Measurements from ENCODE around the gene PURB. TPM values are rescaled to one million over a fixed set of nuclear protein-coding genes. Genes with fewer than 3 reads are reported as not detected.
"Not testable (repeated sequence)": the region's sequence is repeated elsewhere in the genome, so short reads cannot be mapped to it uniquely, and the experiment has no call there.

Gene PURB
- 32.9 and 33.9 TPM in 2 replicates for total RNA-seq

DNA sequence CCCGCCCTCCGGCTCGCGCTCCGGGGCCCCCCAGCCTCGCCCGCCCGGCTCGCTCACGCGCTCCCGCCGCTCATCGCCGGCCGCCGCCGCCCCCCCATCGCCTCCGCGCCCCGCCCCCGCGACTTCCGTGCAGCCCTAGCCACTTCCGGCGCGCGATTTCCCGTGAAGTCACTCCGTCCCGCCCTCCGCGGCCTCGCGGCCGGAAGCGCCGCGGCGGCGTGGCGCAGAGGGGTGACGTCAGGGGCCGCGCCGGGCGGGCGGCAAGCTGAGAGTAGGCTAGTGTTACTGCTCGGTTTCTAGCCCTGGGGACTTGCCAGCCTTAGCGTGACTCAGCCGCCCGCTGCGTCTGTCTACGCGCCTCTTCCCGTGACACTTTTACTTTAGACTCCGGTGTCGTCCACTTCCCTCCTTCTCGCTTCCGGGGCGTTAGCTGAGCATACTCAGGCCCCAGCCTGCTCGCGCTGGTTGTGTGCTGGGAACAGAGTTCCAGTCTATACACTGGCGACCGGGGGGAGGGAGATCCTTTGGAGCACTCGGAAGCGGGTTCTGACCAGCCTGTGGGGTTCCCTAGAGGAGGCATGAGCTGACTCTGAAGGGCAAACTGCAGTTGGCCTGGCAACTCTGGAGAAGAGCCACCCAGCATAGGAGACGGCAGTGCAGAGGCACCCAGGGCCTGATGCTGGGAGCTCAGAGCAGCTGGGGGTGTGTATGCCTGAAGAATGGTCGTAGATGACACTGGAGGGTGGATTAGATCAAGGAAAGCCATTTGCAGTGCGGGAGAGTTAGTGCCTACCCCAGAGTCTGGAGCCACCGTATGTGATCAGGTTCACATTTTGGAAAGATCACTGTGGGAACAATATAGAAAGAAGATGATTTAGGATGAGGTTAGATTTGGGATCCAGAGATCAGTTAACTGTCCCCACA lies at the start of gene PURB:
Gene PURB, minus strand, starts transcription at position 137 of the 924 bp plus-strand sequence. CDS start 182 bp downstream, outside the sequence.
- peak; percentile 97 for DNase-seq (ENCODE audit: low spot score)
- H3K9me3 Mint-ChIP-seq, result no peaks in the 10 kb centered on the region
- peaks cover 35% of the 10 kb centered on the region for H3K4me1 Mint-ChIP-seq (ENCODE audit: low read depth)
- no peaks in the 10 kb centered on the region for H3K27me3 Mint-ChIP-seq (ENCODE audit: low read depth)
- H3K27ac Mint-ChIP-seq, result peak within 1 kb of the TSS; percentile 99
- intact Hi-C loops (cut with micrococcal nuclease), result loop anchor here (1.0 to 2.0 kb wide), 8 partner anchors 28 to 251 kb away; partner anchors contain the start of genes CCM2, H2AZ2, MYO1G and PPIA
- H3K4me3 Mint-ChIP-seq (ENCODE audit: low read depth), result peak within 1 kb of the TSS; percentile 97
- peaks cover 39% of the 10 kb centered on the region for H3K36me3 Mint-ChIP-seq (ENCODE audit: low read depth)

- Mint-ChIP-seq H3K4me3 (ENCODE audit: low read depth) (no peak overlapping the region), H3K27me3 (ENCODE audit: low read depth) (peaks cover 23% of the 10 kb centered on the region), H3K36me3 (ENCODE audit: low read depth) (no peaks in the 10 kb centered on the region), H3K27ac (no peak overlapping the region), H3K9me3 (no peaks in the 10 kb centered on the region), H3K4me1 (ENCODE audit: low read depth) (peaks cover 7% of the 10 kb centered on the region)
- DNase-seq (ENCODE audit: low spot score), result no peak
- intact Hi-C loops (cut with micrococcal nuclease), result no loop called here
Observed at GRCh38 chr7:44935016-44935415, 49.7 kb upstream of the PURB start.

- H3K4me1 Mint-ChIP-seq (ENCODE audit: low read depth); H3K36me3 Mint-ChIP-seq (ENCODE audit: low read depth); H3K27ac Mint-ChIP-seq; intact Hi-C loops (cut with micrococcal nuclease); H3K4me3 Mint-ChIP-seq (ENCODE audit: low read depth); H3K9me3 Mint-ChIP-seq; DNase-seq (ENCODE audit: low spot score): not testable (repeated sequence)
- H3K27me3 Mint-ChIP-seq (ENCODE audit: low read depth), result peaks cover 25% of the 10 kb centered on the region
Observed at GRCh38 chr7:44934510-44934909, 49.2 kb upstream of the PURB start.

- no peaks in the 10 kb centered on the region for H3K9me3 Mint-ChIP-seq
- intact Hi-C loops (cut with micrococcal nuclease), result no loop called here
- no peaks in the 10 kb centered on the region for H3K36me3 Mint-ChIP-seq (ENCODE audit: low read depth)
- peaks cover 2% of the 10 kb centered on the region for H3K4me1 Mint-ChIP-seq (ENCODE audit: low read depth)
- DNase-seq (ENCODE audit: low spot score), result no peak
- peaks cover 22% of the 10 kb centered on the region for H3K27me3 Mint-ChIP-seq (ENCODE audit: low read depth)
- H3K27ac Mint-ChIP-seq, result no peak overlapping the region
- no peak overlapping the region for H3K4me3 Mint-ChIP-seq (ENCODE audit: low read depth)
Observed at GRCh38 chr7:44930921-44931320, 45.6 kb upstream of the PURB start.

GRCh38 chr7:44922351-44922694 lies 37.0 kb upstream of the PURB start:
- Mint-ChIP-seq H3K27me3 (ENCODE audit: low read depth) (no peaks in the 10 kb centered on the region), H3K36me3 (ENCODE audit: low read depth) (no peaks in the 10 kb centered on the region), H3K4me1 (ENCODE audit: low read depth) (peaks cover 14% of the 10 kb centered on the region), H3K9me3 (no peaks in the 10 kb centered on the region), H3K4me3 (ENCODE audit: low read depth) (no peak overlapping the region), H3K27ac (no peak overlapping the region)
- DNase-seq (ENCODE audit: low spot score), result no peak
- intact Hi-C loops (cut with micrococcal nuclease), result loop anchor here (1.0 to 2.0 kb wide), 2 partner anchors 65 to 76 kb away; no protein-coding TSS in a partner anchor

DNA sequence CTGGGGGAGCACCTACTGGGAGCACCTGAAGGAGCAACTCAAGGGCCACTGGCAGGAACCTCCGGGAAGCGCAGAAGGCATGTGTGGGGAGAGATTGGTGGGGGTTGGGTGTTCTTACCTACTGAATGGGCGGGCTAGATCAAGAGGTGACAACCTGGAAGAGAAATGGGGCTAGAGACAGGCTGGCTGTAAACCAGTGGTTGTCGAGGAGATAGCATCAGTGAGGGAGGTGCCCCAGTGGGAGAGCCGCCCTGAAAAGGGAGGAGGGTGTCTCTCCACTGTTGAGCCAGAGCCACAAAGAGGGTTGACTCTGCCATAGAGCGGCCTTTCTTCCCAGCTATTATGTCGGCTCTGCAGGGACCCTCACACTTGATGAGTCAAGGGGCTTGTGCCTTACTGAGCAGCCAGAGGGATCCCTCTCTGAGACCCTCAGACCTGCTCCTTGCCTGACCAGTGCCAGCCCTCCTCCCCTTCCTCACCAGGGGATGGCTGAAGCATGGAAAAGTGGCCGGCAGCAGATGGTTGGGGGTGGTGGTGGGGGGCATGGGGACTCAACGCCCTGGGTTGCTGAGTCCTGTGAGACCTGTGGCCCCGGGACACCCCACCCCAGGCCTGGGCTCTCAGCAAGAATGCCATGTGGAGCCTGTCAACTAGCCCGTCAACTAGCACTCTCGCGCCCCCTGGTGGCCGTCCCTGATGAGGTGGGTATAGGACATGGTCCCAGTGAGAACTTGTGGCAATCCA lies 36.4 kb upstream of the PURB start:
- Mint-ChIP-seq H3K4me1 (ENCODE audit: low read depth) (peaks cover 14% of the 10 kb centered on the region), H3K36me3 (ENCODE audit: low read depth) (no peaks in the 10 kb centered on the region), H3K27me3 (ENCODE audit: low read depth) (no peaks in the 10 kb centered on the region), H3K27ac (no peak overlapping the region), H3K4me3 (ENCODE audit: low read depth) (no peak overlapping the region), H3K9me3 (no peaks in the 10 kb centered on the region)
- intact Hi-C loops (cut with micrococcal nuclease), result loop anchor here (1.0 to 2.0 kb wide), 2 partner anchors 64 to 75 kb away; no protein-coding TSS in a partner anchor
- DNase-seq (ENCODE audit: low spot score), result peak; percentile 83

- no peaks in the 10 kb centered on the region for H3K9me3 Mint-ChIP-seq
- H3K4me3 Mint-ChIP-seq (ENCODE audit: low read depth), result no peak overlapping the region
- no peaks in the 10 kb centered on the region for H3K36me3 Mint-ChIP-seq (ENCODE audit: low read depth)
- H3K4me1 Mint-ChIP-seq (ENCODE audit: low read depth), result peaks cover 17% of the 10 kb centered on the region
- peak overlapping the region; percentile 35 for H3K27ac Mint-ChIP-seq
- H3K27me3 Mint-ChIP-seq (ENCODE audit: low read depth), result no peaks in the 10 kb centered on the region
- DNase-seq (ENCODE audit: low spot score), result no peak
- intact Hi-C loops (cut with micrococcal nuclease), result no loop called here
Observed at GRCh38 chr7:44920119-44920518, 34.8 kb upstream of the PURB start.

GRCh38 chr7:44918029-44918428 lies 32.7 kb upstream of the PURB start:
- H3K4me3 Mint-ChIP-seq (ENCODE audit: low read depth), result no peak overlapping the region
- H3K4me1 Mint-ChIP-seq (ENCODE audit: low read depth), result peaks cover 25% of the 10 kb centered on the region
- H3K27ac Mint-ChIP-seq, result no peak overlapping the region
- no peak for DNase-seq (ENCODE audit: low spot score)
- H3K9me3 Mint-ChIP-seq, result no peaks in the 10 kb centered on the region
- intact Hi-C loops (cut with micrococcal nuclease), result no loop called here
- H3K27me3 Mint-ChIP-seq (ENCODE audit: low read depth), result no peaks in the 10 kb centered on the region
- H3K36me3 Mint-ChIP-seq (ENCODE audit: low read depth), result no peaks in the 10 kb centered on the region

DNA sequence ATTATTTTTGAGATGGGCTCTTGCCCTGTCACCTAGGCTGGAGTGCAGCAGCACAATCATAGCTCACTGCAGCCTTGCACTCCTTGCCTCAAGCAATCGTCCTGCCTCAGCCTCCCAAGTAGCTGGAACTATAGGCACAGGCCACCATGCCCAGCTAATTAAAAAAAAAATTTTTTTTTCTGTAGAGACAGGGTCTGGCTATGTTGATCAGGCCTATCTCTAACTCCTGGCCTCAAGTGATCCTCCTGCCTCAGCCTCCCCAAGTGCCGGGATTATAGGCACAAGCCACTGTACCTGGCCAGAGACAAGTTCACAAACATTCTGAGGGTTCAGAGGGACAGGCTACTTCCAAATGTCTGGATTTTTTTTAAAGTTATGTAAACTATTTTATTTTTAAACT lies 32.1 kb upstream of the PURB start:
- Mint-ChIP-seq H3K36me3 (ENCODE audit: low read depth) (no peaks in the 10 kb centered on the region), H3K27me3 (ENCODE audit: low read depth) (no peaks in the 10 kb centered on the region), H3K4me1 (ENCODE audit: low read depth) (peaks cover 25% of the 10 kb centered on the region), H3K27ac (no peak overlapping the region), H3K9me3 (no peaks in the 10 kb centered on the region), H3K4me3 (ENCODE audit: low read depth) (no peak overlapping the region)
- no peak for DNase-seq (ENCODE audit: low spot score)
- intact Hi-C loops (cut with micrococcal nuclease), result no loop called here

DNA sequence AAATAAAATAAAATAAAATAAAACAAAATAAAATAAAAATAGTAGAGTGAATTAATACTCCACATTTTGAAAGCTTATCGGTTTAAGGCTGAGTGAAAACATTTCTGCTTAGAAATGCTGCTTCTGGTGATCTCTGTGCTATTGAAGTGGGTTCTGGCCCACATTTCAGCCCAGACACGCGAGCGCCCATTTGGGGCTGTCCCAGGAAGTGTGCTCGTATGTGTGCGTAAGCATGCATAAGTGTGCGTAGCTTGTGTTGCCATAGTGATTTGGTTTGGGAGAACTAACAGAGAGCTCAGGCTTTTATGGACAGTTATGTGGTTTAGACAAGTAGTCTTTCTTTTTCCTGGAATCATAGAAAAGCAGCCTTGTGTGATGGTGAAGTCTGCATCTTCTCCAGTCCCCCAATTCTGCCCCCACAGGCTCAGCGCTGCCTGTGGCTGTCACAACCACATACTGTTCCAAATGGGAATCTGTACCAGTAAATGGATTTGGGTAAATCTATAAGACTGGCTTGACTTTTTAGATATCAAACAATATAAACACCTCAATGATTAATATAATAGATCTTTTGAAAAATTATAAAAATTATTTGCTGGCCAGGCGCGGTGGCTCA lies 29.8 kb upstream of the PURB start:
- Mint-ChIP-seq H3K36me3 (ENCODE audit: low read depth) (no peaks in the 10 kb centered on the region), H3K9me3 (no peaks in the 10 kb centered on the region), H3K4me1 (ENCODE audit: low read depth) (peaks cover 14% of the 10 kb centered on the region), H3K27ac (peak overlapping the region; percentile 92), H3K27me3 (ENCODE audit: low read depth) (no peaks in the 10 kb centered on the region), H3K4me3 (ENCODE audit: low read depth) (peak overlapping the region; percentile 13)
- DNase-seq (ENCODE audit: low spot score), result peak; percentile 78
- intact Hi-C loops (cut with micrococcal nuclease), result loop anchor here (1.0 to 2.0 kb wide), 5 partner anchors 30 to 333 kb away; partner anchors contain the start of genes H2AZ2, PPIA, PURB and TMED4

- no peaks in the 10 kb centered on the region for H3K27me3 Mint-ChIP-seq (ENCODE audit: low read depth)
- H3K4me3 Mint-ChIP-seq (ENCODE audit: low read depth), result no peak overlapping the region
- H3K36me3 Mint-ChIP-seq (ENCODE audit: low read depth), result no peaks in the 10 kb centered on the region
- no peak for DNase-seq (ENCODE audit: low spot score)
- intact Hi-C loops (cut with micrococcal nuclease), result no loop called here
- H3K27ac Mint-ChIP-seq, result peak overlapping the region; percentile 59
- H3K9me3 Mint-ChIP-seq, result no peaks in the 10 kb centered on the region
- H3K4me1 Mint-ChIP-seq (ENCODE audit: low read depth), result peaks cover 11% of the 10 kb centered on the region
Observed at GRCh38 chr7:44912775-44913347, 27.5 kb upstream of the PURB start.

DNA sequence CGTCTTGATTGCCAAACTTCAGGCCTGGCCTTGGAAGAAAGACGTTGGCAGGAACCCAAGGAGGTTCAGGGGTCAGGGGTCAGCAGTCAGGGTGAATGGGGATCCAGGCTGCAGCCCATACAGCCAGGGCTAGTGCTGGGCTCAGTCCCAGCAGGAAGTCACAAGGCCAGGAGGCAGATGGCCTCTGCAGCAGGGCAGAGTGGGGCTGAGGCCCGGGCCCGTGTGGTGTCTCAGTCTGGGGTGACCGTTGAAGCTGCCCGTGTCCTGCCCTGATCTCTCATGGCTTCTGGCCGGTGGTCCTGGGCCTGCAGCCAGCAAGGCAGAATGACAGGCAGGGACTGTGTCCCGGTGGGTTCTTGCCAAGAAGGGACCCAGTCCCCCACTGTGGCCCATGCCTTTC lies 26.6 kb upstream of the PURB start:
- no peaks in the 10 kb centered on the region for H3K9me3 Mint-ChIP-seq
- no peaks in the 10 kb centered on the region for H3K27me3 Mint-ChIP-seq (ENCODE audit: low read depth)
- peaks cover 11% of the 10 kb centered on the region for H3K4me1 Mint-ChIP-seq (ENCODE audit: low read depth)
- no peak overlapping the region for H3K4me3 Mint-ChIP-seq (ENCODE audit: low read depth)
- intact Hi-C loops (cut with micrococcal nuclease), result no loop called here
- no peak for DNase-seq (ENCODE audit: low spot score)
- H3K36me3 Mint-ChIP-seq (ENCODE audit: low read depth), result no peaks in the 10 kb centered on the region
- no peak overlapping the region for H3K27ac Mint-ChIP-seq
